Smooth muscle cell (in vitro differentiated cells): ENCODE measurements around the gene SP6. TPM values are rescaled to one million over a fixed set of nuclear protein-coding genes. Genes with fewer than 3 reads are reported as not detected.

Experiments used
- DNase-seq: peaks from one replicate; lab custom pipeline; 2025; ENCODE audit not compliant: unreplicated experiment; lab: John Stamatoyannopoulos, UW
- H2AFZ ChIP-seq: fragments of 200-600 bp; sonication (generic); 2 replicates; pipeline ENCODE4 v1.6.0; 2016; ENCODE audit warnings: antibody characterized with exemption, low read depth, mild to moderate bottlenecking
- H3F3A ChIP-seq: fragments of 200-600 bp; sonication (generic); 2 replicates; pipeline ENCODE4 v1.6.0; 2017; ENCODE audit warnings: antibody characterized with exemption, low read depth
- H3K27ac ChIP-seq: fragments of 200-600 bp; sonication (generic); 2 replicates; pipeline ENCODE4 v1.5.1; 2016; ENCODE audit warnings: low read depth, mild to moderate bottlenecking
- H3K27me3 ChIP-seq: fragments of 200-600 bp; sonication (generic); 2 replicates; pipeline ENCODE4 v1.6.1; 2016; ENCODE audit warnings: low read depth, mild to moderate bottlenecking
- H3K36me3 ChIP-seq: fragments of 200-600 bp; sonication (generic); 2 replicates; pipeline ENCODE4 v1.5.1; 2016; ENCODE audit warnings: low read depth
- H3K4me1 ChIP-seq: fragments of 200-600 bp; sonication (generic); 2 replicates; pipeline ENCODE4 v1.5.1; 2016; ENCODE audit warnings: low read depth
- H3K4me2 ChIP-seq: fragments of 200-600 bp; sonication (generic); 2 replicates; pipeline ENCODE4 v1.6.0; 2016; ENCODE audit warnings: mild to moderate bottlenecking
- H3K4me3 ChIP-seq: fragments of 200-600 bp; sonication (generic); 2 replicates; pipeline ENCODE4 v1.5.1; 2016; ENCODE audit warnings: mild to moderate bottlenecking
- H3K79me2 ChIP-seq: fragments of 200-600 bp; sonication (generic); 2 replicates; pipeline ENCODE4 v1.6.0; 2016; ENCODE audit warnings: low read depth, mild to moderate bottlenecking
- H3K9ac ChIP-seq: fragments of 200-600 bp; sonication (generic); 2 replicates; pipeline ENCODE4 v1.6.0; 2016; ENCODE audit warnings: low read depth
- H3K9me3 ChIP-seq: fragments of 200-600 bp; sonication (generic); replicated peaks from 2 replicates; pipeline ENCODE4 v1.5.1; 2016; ENCODE audit warnings: low read depth
- H4K20me1 ChIP-seq: fragments of 200-600 bp; sonication (generic); 2 replicates; pipeline ENCODE4 v1.6.0; 2016; ENCODE audit warnings: low read depth
- CTCF ChIP-seq: fragments of 200-600 bp; sonication (generic); IDR thresholded peaks from 2 replicates; pipeline ENCODE4 v1.5.1; 2017; ENCODE audit warnings: borderline replicate concordance, mild to moderate bottlenecking, antibody characterized with exemption; ENCODE audit not compliant: insufficient read depth, poor library complexity, severe bottlenecking
- WGBS: methylation state at CpG from one replicate; pipeline ENCODE4 v1.1.7; 2016; ENCODE audit warnings: low lambda C conversion rate; 5-methylcytosine and 5-hydroxymethylcytosine counted together
- polyA plus RNA-seq: library from polyadenylated mRNA; unstranded; fragments of >200 nt; fragmentation: Nextera tagmentation; extraction: Ambion mirVana; gene quantifications from 2 replicates; pipeline ENCODE4 v1.2.1, GENCODE V29; 2016
- total RNA-seq: library from RNA; depleted of rRNA; stranded (reverse); fragments of >200 nt; gene quantifications from 2 replicates; pipeline ENCODE4 v1.2.3, GENCODE V29; 2014

Gene SP6
- total and polyA plus RNA-seq, 2 experiments from 2014 or later, result 9.3 to 10.7 TPM

GRCh38 chr17:47895347-47895855 is 44.4 kb upstream of the SP6 start:
- no peaks in the 10 kb centered on the region for H3K36me3 ChIP-seq
- no peaks in the 10 kb centered on the region for H3K9me3 ChIP-seq
- no peaks in the 10 kb centered on the region for H3K27me3 ChIP-seq
- H3K4me1 ChIP-seq, result peaks cover 18% of the 10 kb centered on the region
- H4K20me1 ChIP-seq, result no peaks in the 10 kb centered on the region
- peak overlapping the region; percentile 63 for H3K27ac ChIP-seq
- WGBS, result under 1% methylated on average over 25 of the region's 25 CpGs
- H2AFZ ChIP-seq, result peak overlapping the region; percentile 65
- H3K4me2 ChIP-seq, result peak overlapping the region; percentile 91
- no peaks in the 10 kb centered on the region for H3F3A ChIP-seq
- DNase-seq, result no peak
- peaks cover 13% of the 10 kb centered on the region for H3K79me2 ChIP-seq
- peak overlapping the region; percentile 76 for H3K4me3 ChIP-seq
- no peak for TF ChIP-seq CTCF
- peak overlapping the region; percentile 86 for H3K9ac ChIP-seq

- Histone ChIP-seq H3F3A (no peaks in the 10 kb centered on the region), H3K27ac (peak overlapping the region; percentile 63), H3K9ac (peak overlapping the region; percentile 86), H3K9me3 (no peaks in the 10 kb centered on the region), H3K4me1 (peaks cover 18% of the 10 kb centered on the region), H3K36me3 (no peaks in the 10 kb centered on the region), H3K27me3 (no peaks in the 10 kb centered on the region), H3K79me2 (peaks cover 13% of the 10 kb centered on the region), H2AFZ (peak overlapping the region; percentile 65), H3K4me3 (peak overlapping the region; percentile 76), H4K20me1 (no peaks in the 10 kb centered on the region), H3K4me2 (peak overlapping the region; percentile 91)
- 49% methylated on average over 11 of the region's 11 CpGs for WGBS
- no peak for DNase-seq
- no peak for TF ChIP-seq CTCF
These were observed 43.8 kb upstream of the SP6 start for GRCh38 chr17:47894498-47895346.

- Histone ChIP-seq H3K9ac (no peak overlapping the region), H3K4me1 (peaks cover 7% of the 10 kb centered on the region), H3K27ac (no peak overlapping the region), H2AFZ (no peak overlapping the region), H3K4me2 (no peak overlapping the region), H3K9me3 (no peaks in the 10 kb centered on the region), H3F3A (no peaks in the 10 kb centered on the region), H3K27me3 (no peaks in the 10 kb centered on the region), H4K20me1 (no peaks in the 10 kb centered on the region), H3K79me2 (no peaks in the 10 kb centered on the region), H3K36me3 (no peaks in the 10 kb centered on the region), H3K4me3 (no peak overlapping the region)
- no peak for DNase-seq
- no peak for TF ChIP-seq CTCF
- WGBS, result 85% methylated on average over 4 of the region's 4 CpGs
These were observed 40.7 kb upstream of the SP6 start for GRCh38 chr17:47891545-47892088.
